22Rv1 (cell line): Measurements from ENCODE around the gene CYP27C1.

Experiments used
- H3K27ac ChIP-seq: fragments of 450-650 bp; 2 replicates; pipeline ENCODE4 v1.5.1; 2017
- CTCF ChIP-seq: fragments of 450-650 bp; IDR thresholded peaks from 2 replicates; pipeline ENCODE4 v1.5.1; 2017; ENCODE audit warnings: mild to moderate bottlenecking
- ZFX ChIP-seq: fragments of 450-650 bp; IDR thresholded peaks from 2 replicates; pipeline ENCODE4 v1.6.1; 2017; ENCODE audit warnings: antibody characterized with exemption, borderline replicate concordance

CYP27C1 gene

GRCh38 chr2:127181851-127182250, 38.2 kb downstream of the CYP27C1 start:
- H3K27ac ChIP-seq, result no peak overlapping the region
- TF ChIP-seq CTCF, result no peak
- TF ChIP-seq ZFX, result no peak

- no peak overlapping the region for H3K27ac ChIP-seq
- TF ChIP-seq CTCF, result no peak
- no peak for TF ChIP-seq ZFX
Measured at GRCh38 chr2:127179766-127180165, 40.3 kb downstream of the CYP27C1 start.

GRCh38 chr2:127177617-127178263, 42.4 kb downstream of the CYP27C1 start:
- TF ChIP-seq ZFX, result no peak
- no peak for TF ChIP-seq CTCF
- no peak overlapping the region for H3K27ac ChIP-seq

GRCh38 chr2:127176371-127177311, 43.5 kb downstream of the CYP27C1 start:
- no peak overlapping the region for H3K27ac ChIP-seq
- TF ChIP-seq CTCF (no peak), ZFX (no peak)

- H3K27ac ChIP-seq, result no peak overlapping the region
- TF ChIP-seq CTCF (no peak), ZFX (no peak)
Measured at GRCh38 chr2:127175751-127176354, 44.2 kb downstream of the CYP27C1 start.

GRCh38 chr2:127175041-127175721, 44.9 kb downstream of the CYP27C1 start:
- no peak for TF ChIP-seq CTCF
- no peak for TF ChIP-seq ZFX
- H3K27ac ChIP-seq, result no peak overlapping the region
